Measurements from ENCODE around the gene TRIM4.

- no peak for TF ChIP-seq POLR2A (IDR thresholded peaks at IDR 0.05; ENCODE audit: extremely low read depth, insufficient read length)
- TF ChIP-seq CTCF (IDR thresholded peaks at IDR 0.05; ENCODE audit: low read depth, low read length): no peak
- TF ChIP-seq MYC (IDR thresholded peaks at IDR 0.05; ENCODE audit: low read depth, low read length): no peak
- TF ChIP-seq, protein P1, sequence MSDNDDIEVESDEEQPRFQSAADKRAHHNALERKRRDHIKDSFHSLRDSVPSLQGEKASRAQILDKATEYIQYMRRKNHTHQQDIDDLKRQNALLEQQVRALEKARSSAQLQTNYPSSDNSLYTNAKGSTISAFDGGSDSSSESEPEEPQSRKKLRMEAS (IDR thresholded peaks at IDR 0.05; ENCODE audit: low read depth, low read length): no peak
Observed at GRCh38 chr7:99926321-99926720, 7.0 kb upstream of the TRIM4 start.
